HG02642 (cell line): ENCODE results near the gene NR4A3.
"Not testable (repeated sequence)": the region's sequence is repeated elsewhere in the genome, so short reads cannot be mapped to it uniquely, and the experiment has no call there.

Experiments
- ATAC-seq: cut with Tn5 transposase; IDR thresholded peaks from one replicate; pipeline ENCODE4 v1.9.1; 2021; ENCODE audit warnings: mild to moderate bottlenecking; ENCODE audit not compliant: unreplicated experiment, poor library complexity

NR4A3 gene

GRCh38 chr9:99828417-99829176 is 6.9 kb downstream of the NR4A3 start:
- ATAC-seq = no peak

- ATAC-seq = no peak
These were observed 10.3 kb downstream of the NR4A3 start for GRCh38 chr9:99831857-99832557.

GRCh38 chr9:99832558-99832864 is 10.8 kb downstream of the NR4A3 start:
- ATAC-seq = no peak

GRCh38 chr9:99833735-99834134 is 12.1 kb downstream of the NR4A3 start:
- ATAC-seq = no peak

- no peak for ATAC-seq
These were observed 12.8 kb downstream of the NR4A3 start for GRCh38 chr9:99834474-99834873.

- no peak for ATAC-seq
These were observed 13.5 kb downstream of the NR4A3 start for GRCh38 chr9:99835142-99835541.

- no peak for ATAC-seq
These were observed 13.9 kb downstream of the NR4A3 start for GRCh38 chr9:99835581-99835980.

GRCh38 chr9:99840072-99840471 is 18.4 kb downstream of the NR4A3 start:
- no peak for ATAC-seq

- no peak for ATAC-seq
These were observed 23.4 kb downstream of the NR4A3 start for GRCh38 chr9:99845063-99845462.

- no peak for ATAC-seq
These were observed 26.8 kb downstream of the NR4A3 start for GRCh38 chr9:99848447-99848846.

- peak; percentile 19 for ATAC-seq
These were observed 29.2 kb downstream of the NR4A3 start for GRCh38 chr9:99850736-99851499.

GRCh38 chr9:99851500-99851822 is 29.8 kb downstream of the NR4A3 start:
- peak; percentile 90 for ATAC-seq

GRCh38 chr9:99852617-99853016 is 30.9 kb downstream of the NR4A3 start:
- ATAC-seq = peak; percentile 70

- no peak for ATAC-seq
These were observed 33.9 kb downstream of the NR4A3 start for GRCh38 chr9:99855467-99856176.

GRCh38 chr9:99857576-99857975 is 35.9 kb downstream of the NR4A3 start:
- ATAC-seq = not testable (repeated sequence)

GRCh38 chr9:99858087-99858486 is 36.4 kb downstream of the NR4A3 start:
- no peak for ATAC-seq

GRCh38 chr9:99859243-99859980 is 37.7 kb downstream of the NR4A3 start:
- no peak for ATAC-seq

GRCh38 chr9:99860266-99860665 is 38.6 kb downstream of the NR4A3 start:
- no peak for ATAC-seq

GRCh38 chr9:99863955-99864354 is 42.3 kb downstream of the NR4A3 start:
- no peak for ATAC-seq

- no peak for ATAC-seq
These were observed 44.7 kb downstream of the NR4A3 start for GRCh38 chr9:99866398-99866797.
